ENCODE measurements around the gene STAT1.

Gene STAT1

GRCh38 chr2:190972846-190973245 is 41.1 kb downstream of the STAT1 start:
- H3K4me3 ChIP-seq (ENCODE audit: low read depth, low read length), result no peak overlapping the region
- no peak for TF ChIP-seq CTCF (IDR thresholded peaks at IDR 0.05; ENCODE audit: borderline replicate concordance, insufficient read depth, low read depth, low read length)

- no peak overlapping the region for H3K4me3 ChIP-seq (ENCODE audit: low read depth, low read length)
- no peak for TF ChIP-seq CTCF (IDR thresholded peaks at IDR 0.05; ENCODE audit: borderline replicate concordance, insufficient read depth, low read depth, low read length)
Measured at GRCh38 chr2:190972213-190972612, 41.8 kb downstream of the STAT1 start.

DNA sequence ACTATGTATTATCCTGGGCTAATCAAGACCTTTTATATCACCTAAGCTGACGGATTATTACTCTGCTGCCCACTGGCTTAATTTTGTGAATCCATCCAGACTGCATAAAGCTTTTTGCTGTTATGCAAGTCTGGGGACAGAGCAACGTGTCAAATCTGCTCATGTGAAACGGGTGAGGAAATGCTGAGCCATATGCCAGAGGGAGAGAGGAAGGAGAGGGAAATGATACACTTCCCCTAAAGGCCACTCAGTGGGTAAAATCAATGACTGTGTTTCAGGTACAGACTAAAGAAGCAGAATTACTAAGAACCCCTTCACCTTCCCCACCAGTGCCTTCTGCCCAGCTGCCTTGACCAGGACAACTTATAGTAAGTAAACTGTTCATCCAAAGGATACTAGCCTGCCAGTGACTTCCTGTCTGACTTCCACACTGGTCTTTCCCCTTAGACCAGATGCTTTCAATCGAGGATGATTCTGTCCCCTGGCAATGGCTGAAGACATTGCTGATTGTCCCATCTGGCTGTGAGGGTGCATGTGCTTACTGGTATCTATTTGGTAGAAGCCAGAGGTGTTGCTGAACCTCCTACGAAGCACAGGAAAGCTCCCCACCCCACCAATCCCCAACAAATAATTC is 43.0 kb downstream of the STAT1 start:
- H3K4me3 ChIP-seq (ENCODE audit: low read depth, low read length), result no peak overlapping the region
- TF ChIP-seq CTCF (IDR thresholded peaks at IDR 0.05; ENCODE audit: borderline replicate concordance, insufficient read depth, low read depth, low read length), result no peak

- H3K4me3 ChIP-seq (ENCODE audit: low read depth, low read length), result no peak overlapping the region
- TF ChIP-seq CTCF (IDR thresholded peaks at IDR 0.05; ENCODE audit: borderline replicate concordance, insufficient read depth, low read depth, low read length), result no peak
Measured at GRCh38 chr2:190970160-190970559, 43.8 kb downstream of the STAT1 start.

DNA sequence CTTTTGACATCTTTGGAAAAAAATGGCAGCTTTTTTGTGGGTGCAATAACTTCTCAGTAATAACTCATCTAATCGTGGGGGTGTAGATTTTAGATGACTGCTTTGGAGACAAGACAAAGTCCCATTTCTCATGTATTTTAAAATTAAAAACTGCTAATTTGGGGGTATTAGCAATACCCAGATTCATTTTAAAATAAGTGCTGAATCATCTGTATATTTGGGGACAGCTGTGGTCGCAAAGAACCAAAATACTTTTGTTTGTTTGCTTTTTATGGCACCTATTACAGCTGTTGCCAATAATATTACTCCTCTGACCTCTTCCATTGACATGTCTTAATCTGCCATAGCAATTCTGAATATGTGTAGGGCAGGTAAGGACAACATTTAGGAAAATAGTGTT is 45.4 kb downstream of the STAT1 start:
- no peak overlapping the region for H3K4me3 ChIP-seq (ENCODE audit: low read depth, low read length)
- TF ChIP-seq CTCF (IDR thresholded peaks at IDR 0.05; ENCODE audit: borderline replicate concordance, insufficient read depth, low read depth, low read length), result no peak

DNA sequence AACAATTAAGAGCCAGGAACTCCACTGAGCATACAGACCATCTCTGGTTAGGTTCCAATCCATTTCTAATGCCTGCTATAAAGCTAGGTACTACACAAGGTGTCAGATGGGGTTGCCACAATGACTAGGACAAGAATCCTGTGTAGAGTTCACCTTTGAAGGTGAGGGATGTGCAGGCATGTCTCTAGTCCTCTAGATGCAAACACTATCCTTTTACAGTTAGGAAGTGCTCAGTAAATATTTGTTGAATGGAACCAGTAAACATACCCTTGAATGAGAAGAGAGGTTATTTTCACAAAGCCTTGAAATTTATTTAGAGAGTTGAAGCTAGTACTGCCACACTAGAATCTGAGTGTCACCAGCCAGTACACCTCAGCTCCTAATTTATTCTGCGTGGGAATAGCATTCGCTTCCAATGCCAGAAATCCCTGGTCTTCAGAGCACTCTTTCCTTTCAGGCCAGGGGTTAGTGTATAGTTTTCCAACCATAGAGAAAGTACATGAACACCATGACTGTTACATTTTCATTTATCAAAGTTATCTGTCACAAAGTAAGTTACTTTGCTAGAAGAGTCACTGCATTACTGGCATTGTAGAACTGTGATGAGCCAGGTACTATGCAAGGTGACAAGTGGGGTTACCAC is 48.3 kb downstream of the STAT1 start:
- H3K4me3 ChIP-seq (ENCODE audit: low read depth, low read length), result no peak overlapping the region
- TF ChIP-seq CTCF (IDR thresholded peaks at IDR 0.05; ENCODE audit: borderline replicate concordance, insufficient read depth, low read depth, low read length), result no peak

- no peak overlapping the region for H3K4me3 ChIP-seq (ENCODE audit: low read depth, low read length)
- no peak for TF ChIP-seq CTCF (IDR thresholded peaks at IDR 0.05; ENCODE audit: borderline replicate concordance, insufficient read depth, low read depth, low read length)
Measured at GRCh38 chr2:190964170-190964795, 49.7 kb downstream of the STAT1 start.
